Stimulated activated CD4-positive, alpha-beta T cell treated with anti-CD3 and anti-CD28 coated beads, Interleukin-1b, Interleukin-23, amount 100 ng/mL, for 1 hour (primary cell): ENCODE results near the gene SLC16A5.
"Not testable (repeated sequence)": the region's sequence is repeated elsewhere in the genome, so short reads cannot be mapped to it uniquely, and the experiment has no call there.

Source experiments
- DNase-seq, 2 donors: peaks; one replicate each; pipeline ENCODE4 v3.0.0-alpha.2; 2020; ENCODE audit warnings: low read depth in 2 of 2

SLC16A5 gene, protein sequence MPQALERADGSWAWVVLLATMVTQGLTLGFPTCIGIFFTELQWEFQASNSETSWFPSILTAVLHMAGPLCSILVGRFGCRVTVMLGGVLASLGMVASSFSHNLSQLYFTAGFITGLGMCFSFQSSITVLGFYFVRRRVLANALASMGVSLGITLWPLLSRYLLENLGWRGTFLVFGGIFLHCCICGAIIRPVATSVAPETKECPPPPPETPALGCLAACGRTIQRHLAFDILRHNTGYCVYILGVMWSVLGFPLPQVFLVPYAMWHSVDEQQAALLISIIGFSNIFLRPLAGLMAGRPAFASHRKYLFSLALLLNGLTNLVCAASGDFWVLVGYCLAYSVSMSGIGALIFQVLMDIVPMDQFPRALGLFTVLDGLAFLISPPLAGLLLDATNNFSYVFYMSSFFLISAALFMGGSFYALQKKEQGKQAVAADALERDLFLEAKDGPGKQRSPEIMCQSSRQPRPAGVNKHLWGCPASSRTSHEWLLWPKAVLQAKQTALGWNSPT

GRCh38 chr17:75087558-75088453 lies at the start of gene SLC16A5:
SLC16A5 (plus strand) TSS chr17:75087954; CDS start chr17:75093637, 5,683 bp downstream.
- no peak for DNase-seq

DNA sequence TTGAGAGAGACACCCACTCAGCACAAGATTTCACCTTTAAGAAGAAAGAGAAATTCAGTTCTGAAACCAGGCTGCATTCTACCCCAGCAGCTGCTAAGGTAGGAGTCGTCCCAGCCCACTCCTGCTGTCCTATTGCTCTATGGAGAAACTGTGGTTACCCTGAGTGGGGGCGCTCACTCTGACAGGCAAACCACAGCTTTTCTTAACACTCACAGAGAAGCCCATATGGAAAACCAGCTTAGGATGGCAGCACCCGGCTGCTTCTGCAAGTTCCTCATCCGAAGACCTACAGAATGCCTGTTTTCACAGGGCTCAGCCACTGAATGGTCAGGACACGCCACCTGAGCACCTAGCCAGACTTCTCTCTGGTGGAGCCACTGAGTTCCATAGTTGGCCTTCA lies 48.5 kb upstream of the SLC16A5 start:
- DNase-seq: no peak

- no peak for DNase-seq
These were observed 46.0 kb upstream of the SLC16A5 start for GRCh38 chr17:75041656-75042280.

GRCh38 chr17:75043789-75044188 lies 44.0 kb upstream of the SLC16A5 start:
- DNase-seq: not testable (repeated sequence)

DNA sequence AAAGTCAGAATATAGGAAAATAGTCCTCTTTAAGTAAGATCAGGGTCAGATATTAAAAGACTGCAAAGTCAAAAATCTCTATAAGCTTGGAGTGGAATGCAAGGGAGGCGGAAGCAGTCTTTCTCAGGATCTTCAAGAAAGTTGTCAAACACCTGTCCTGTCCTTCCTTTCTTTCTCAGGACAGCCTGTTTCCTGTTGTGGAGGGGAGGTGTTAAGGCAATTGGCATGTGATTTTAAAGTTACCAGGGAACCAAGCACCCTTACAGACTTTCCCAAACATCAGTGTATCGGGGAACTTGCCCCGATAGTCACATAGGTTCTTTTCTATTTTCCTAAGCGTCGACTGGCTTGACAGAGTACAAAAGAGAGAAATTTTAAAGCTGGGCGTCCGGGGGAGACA lies 43.0 kb upstream of the SLC16A5 start:
- no peak for DNase-seq

- not testable (repeated sequence) for DNase-seq
These were observed 41.8 kb upstream of the SLC16A5 start for GRCh38 chr17:75045946-75046406.

GRCh38 chr17:75046407-75047289 lies 41.1 kb upstream of the SLC16A5 start, which contains the start of the genes ATP5PD and KCTD2:
ATP5PD (minus strand) TSS chr17:75046969; CDS start chr17:75042650, 4,319 bp downstream.
KCTD2 (plus strand) TSS chr17:75047225; CDS start chr17:75047251, 26 bp downstream.
- DNase-seq: peak; percentile 85 to 89

DNA sequence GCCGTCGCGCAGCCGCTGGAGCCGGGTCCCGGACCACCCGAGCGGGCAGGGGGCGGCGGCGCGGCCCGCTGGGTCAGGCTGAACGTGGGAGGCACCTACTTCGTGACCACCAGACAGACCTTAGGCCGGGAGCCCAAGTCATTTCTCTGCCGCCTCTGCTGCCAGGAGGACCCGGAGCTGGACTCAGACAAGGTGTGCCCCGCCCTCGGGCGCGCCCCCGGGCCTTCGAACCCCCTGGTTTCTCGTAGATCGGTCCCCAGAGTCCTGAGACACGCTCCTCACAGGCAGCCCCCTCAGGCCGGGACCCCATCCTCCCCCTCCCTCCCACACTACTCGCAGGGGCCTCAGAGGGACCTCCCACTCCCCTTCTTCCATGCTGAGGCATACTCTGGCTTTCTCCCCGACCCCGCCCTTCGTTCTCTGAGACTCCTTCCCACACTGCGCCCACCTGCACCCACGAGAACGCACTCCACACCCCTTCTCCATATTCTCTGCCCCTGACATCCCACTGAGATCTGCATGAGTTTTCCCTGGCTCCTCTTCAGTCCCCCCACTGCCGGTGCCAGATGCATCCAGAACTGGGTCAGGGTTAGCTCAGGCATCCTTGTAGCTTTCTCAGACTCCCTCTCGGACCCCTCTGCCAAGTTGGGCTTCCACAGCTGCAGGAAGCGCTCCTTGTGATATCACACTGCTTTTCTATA lies 40.2 kb upstream of the SLC16A5 start:
- no peak for DNase-seq

- no peak for DNase-seq
These were observed 39.4 kb upstream of the SLC16A5 start for GRCh38 chr17:75048249-75048878.

DNA sequence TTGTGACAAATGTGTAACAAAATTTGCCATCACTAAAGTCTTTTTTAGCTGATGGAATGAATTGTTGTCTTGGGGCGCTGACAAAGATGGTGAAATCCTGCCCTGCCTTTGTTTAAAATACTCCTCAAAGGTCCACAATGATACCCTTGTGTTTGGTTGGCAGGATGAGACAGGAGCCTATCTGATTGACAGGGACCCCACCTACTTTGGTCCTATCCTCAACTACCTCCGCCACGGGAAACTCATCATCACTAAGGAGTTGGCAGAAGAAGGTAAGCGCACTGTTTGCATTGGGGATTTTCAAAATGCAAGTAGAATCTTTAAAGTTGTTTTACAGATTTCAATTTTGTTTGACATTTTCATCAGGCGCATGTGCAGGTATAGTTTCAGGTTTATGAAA lies 38.7 kb upstream of the SLC16A5 start:
- no peak for DNase-seq

DNA sequence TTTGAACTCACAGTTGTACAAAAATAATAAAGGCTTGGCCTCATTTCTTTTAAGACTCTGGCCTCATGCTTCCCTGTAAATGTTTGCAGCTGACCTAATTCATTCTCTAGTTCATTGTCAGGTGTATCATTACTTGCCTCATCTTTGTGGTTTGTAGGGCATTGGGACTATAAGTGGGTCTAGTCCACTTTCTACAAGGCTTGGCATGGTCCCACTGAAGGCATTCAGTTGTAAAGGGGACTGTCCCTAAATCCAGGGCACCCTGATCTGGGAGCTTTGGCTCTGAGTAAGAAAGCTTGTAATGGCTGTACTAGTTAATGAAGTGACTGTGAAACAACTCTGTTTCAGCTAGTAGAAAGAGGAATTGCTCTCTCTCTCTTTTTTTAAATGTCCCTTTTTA lies 38.0 kb upstream of the SLC16A5 start:
- DNase-seq: no peak

DNA sequence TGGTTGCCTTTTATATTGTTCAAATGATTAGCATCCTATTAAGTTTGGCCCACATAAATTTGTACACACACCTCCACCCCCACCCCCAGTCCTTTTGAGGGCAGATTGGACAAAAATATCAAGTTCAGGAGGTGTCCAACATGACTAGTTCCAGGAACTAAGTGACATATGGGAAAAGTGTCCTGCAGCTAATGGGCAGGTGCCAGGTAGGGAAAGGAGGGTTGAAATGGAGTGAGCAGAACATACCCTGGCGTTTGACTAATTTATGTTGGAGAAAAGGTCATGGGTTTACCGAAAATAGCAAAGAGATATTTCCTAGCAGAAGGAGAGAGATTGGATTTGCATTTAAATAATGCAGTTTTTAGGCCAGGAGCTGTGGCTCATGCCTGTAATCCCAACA lies 35.8 kb upstream of the SLC16A5 start:
- DNase-seq: no peak

DNA sequence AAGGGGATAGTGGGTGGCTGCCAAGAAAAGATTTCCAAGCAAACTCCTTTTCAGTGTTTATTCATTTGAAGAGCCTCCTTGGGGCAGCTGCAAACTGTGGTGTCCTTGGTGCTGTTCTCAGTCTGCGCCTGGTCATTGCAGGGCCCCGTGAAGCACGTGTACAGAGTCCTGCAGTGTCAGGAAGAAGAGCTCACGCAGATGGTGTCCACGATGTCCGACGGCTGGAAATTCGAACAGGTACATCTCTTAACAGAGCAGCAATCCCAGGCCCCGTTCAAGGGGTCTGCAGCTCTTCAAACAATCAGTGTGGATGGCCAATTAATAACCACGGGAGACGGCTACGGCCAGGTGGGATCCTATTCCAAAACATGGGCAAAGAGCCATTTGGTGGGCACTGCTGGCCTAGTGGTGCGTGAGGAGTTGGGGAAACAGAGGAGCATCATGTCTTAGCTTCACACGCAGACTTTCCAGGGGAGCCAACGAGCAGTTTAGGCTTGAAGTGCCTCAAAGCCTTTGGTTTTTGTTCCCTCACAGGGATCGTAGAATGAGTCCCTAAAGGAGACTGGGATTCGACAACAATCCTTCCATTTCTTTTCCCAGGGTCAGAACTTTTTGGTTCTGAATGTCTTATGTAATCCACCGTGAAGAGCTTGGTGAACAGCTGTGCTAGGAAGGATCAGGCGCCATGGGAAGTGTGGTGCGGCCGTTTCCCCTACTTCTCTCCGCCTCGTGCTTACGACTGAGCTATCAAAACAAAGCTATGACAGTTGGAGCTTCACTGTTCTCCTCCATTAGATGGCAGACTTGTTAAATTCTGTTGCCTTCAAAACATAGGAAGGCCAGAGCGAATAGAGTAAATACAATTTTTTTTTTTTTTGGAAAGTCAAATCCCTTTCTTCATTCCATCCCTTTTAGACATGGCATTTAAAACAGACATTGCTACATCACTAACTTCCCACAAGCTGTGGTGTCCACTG lies 28.1 kb upstream of the SLC16A5 start:
- no peak for DNase-seq

DNA sequence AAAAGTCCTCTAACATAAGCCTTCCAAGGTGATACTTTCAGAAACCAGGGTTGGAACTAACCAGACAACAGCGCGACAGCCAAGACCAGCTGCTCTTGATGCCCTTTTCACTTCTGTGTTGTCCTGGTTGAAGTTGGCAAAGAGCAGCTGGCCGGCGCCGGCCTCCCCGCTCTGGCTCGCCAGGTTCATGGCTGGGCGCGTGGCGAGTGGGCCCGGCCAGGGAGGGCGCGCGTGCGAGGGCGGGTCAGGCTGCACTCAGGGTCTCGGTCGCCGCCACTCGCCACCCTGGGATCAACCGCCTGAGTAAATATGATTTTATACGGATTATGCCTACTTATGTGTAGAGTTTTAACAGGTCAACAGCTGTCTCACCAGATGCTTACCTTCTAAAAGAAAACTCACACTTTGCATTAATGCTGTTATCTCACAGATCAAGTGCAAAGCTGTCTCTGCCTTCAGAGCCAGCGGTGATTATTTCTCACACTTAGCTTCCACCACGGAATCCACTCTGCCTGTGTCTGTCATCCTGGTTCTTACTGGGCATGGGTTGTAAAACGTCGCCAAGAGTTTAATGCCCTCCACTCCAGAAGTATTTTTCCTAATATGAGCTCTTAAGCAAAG lies 27.2 kb upstream of the SLC16A5 start:
- DNase-seq: no peak

DNA sequence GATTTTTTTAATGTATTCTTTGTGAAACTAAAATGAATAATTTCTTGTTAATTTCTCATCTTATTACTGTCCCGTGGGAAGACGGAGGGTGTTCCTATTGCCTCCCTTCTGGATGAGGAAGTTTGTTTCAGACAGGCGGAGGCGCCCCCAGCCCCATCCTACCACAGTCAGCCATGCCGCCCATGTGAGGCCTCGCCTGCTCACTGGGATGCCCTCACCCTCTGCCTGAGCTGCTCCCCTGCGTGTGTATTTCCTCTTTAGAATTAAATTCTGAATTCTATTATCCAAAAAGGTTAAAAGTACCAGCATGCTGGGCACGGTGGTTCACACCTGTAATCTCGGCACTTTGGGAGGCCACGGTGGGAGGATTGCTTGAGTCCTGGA lies 26.7 kb upstream of the SLC16A5 start:
- DNase-seq: no peak

DNA sequence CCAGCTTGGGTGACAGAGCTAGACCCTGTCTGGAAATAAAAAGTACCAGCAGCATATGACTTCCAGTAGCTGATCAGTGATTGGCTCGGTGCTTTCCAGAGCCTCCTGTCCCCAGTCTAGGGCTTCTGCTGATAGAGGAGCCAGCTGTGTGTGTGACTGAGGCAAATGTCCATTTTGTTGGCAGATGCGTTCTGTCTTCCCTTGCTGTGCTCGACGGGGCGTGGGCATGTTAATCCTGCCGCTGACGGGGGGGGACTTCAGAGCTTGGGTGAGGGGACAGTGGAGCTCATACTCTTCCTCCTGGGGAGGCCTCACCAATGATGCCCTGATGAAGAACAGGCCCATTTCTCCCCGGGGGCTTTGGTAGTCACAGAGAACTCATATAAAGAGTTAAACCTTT lies 26.1 kb upstream of the SLC16A5 start:
- DNase-seq: no peak

GRCh38 chr17:75063201-75063600 lies 24.6 kb upstream of the SLC16A5 start:
- DNase-seq: no peak

DNA sequence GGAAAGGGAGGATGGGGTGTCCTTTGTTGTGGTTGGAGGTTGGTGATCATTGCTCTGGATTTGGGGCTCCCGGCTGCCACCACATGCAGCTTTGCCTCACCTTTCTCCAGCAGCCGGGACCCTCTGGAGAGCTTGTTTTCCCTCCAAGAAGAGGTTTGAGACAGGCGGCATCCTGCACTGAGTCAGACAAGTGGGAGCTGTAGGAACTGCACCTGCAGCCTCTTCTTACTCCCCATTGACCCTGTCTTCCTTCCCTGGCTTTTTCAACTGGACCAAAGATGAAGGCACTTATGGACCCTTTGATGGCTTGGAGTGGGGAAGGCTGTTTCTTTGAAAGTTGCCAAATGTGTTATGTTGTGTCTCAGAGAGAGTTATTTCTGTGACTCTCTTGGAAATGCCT lies 24.1 kb upstream of the SLC16A5 start:
- DNase-seq: no peak
